Esophagus squamous epithelium (tissue), 4 donors: ENCODE measurements around the gene PCSK9.

Source experiments
- POLR2A ChIP-seq, 4 donors: fragments of 450-650 bp; IDR thresholded peaks; one replicate each; pipeline ENCODE4 v1.6.1; 2017; ENCODE audit warnings: antibody characterized with exemption in 4 of 4, mild to moderate bottlenecking in 4 of 4, moderate library complexity in 3 of 4
- TF ChIP-seq, protein P1 (sequence below), 6 experiments: fragments of 450-650 bp in 4 of 6; fragments of 200-600 bp in 2 of 6; sonication (generic) in 2 of 6; IDR thresholded peaks; one replicate each; pipeline ENCODE4 v1.5.1; 2016 to 2019; ENCODE audit warnings: antibody characterized with exemption in 6 of 6, mild to moderate bottlenecking in 4 of 6, moderate library complexity in 4 of 6

DNA sequence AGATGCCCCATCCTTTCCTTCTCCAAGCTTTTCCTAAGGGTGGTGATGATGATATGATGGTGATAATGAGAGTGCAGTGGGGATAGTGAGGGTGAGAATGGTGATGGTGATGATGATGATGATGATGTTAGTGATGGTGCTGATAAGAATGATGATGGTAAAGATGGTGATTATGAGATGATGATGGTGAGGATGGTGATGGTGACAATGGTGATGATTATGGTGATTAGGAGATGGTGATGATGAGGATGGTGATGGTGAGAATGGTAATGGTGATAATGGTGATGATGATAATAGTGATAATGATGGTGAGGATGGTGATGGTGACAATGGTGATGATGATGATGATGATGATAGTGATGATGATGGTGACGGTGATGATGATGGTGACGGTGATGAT lies 36.7 kb upstream of the PCSK9 start:
- TF ChIP-seq POLR2A (IDR thresholded peaks at IDR 0.05) = no peak
- TF ChIP-seq, protein P1, sequence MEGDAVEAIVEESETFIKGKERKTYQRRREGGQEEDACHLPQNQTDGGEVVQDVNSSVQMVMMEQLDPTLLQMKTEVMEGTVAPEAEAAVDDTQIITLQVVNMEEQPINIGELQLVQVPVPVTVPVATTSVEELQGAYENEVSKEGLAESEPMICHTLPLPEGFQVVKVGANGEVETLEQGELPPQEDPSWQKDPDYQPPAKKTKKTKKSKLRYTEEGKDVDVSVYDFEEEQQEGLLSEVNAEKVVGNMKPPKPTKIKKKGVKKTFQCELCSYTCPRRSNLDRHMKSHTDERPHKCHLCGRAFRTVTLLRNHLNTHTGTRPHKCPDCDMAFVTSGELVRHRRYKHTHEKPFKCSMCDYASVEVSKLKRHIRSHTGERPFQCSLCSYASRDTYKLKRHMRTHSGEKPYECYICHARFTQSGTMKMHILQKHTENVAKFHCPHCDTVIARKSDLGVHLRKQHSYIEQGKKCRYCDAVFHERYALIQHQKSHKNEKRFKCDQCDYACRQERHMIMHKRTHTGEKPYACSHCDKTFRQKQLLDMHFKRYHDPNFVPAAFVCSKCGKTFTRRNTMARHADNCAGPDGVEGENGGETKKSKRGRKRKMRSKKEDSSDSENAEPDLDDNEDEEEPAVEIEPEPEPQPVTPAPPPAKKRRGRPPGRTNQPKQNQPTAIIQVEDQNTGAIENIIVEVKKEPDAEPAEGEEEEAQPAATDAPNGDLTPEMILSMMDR (IDR thresholded peaks at IDR 0.05) = no peak
